K562 (cell line): ENCODE data around the gene ULK3. TPM values are rescaled to one million over a fixed set of nuclear protein-coding genes. Genes with fewer than 3 reads are reported as not detected.

Experiments used
- ATAC-seq: fragments of 200-7000 bp; cut with Tn5 transposase; 3 replicates; pipeline ENCODE4 v1.9.1; 2020; ENCODE audit warnings: moderate library complexity
- BruUV-seq: library from RNA; stranded (reverse); fragments of 400-500 nt; replicated peaks from 2 replicates; lab custom pipeline; 2021; lab: Mats Ljungman, UMichigan
- CTCF ChIA-PET: fragments of 300-600 bp; formaldehyde crosslinking; extraction: SDS; loops from one replicate; lab custom pipeline; 2021; ENCODE audit warnings: low intra/inter-chr PET ratio; lab: Yijun Ruan, JAX
- POLR2A ChIA-PET: fragments of 300-600, 350-650 bp; sonication (Branson Sonifier 250); formaldehyde crosslinking; extraction: SDS; loops from one replicate; lab custom pipeline; 2021; ENCODE audit warnings: antibody characterized with exemption, inconsistent platforms; lab: Yijun Ruan, JAX
- DNase-seq, 4 experiments: peaks; one replicate each; pipeline versions ENCODE4 v3.0.0 to v3.0.0-alpha.2; 2011 to 2018; ENCODE audit warnings: low spot score in 3 of 4, mixed read lengths in 3 of 4; ENCODE audit errors: extremely low read depth in 1 of 4
- FAIRE-seq: peaks from 2 replicates; lab custom pipeline; 2011; peaks lifted over from hg19 to GRCh38; lab: Jason Lieb, UNC
- H2AFZ ChIP-seq: 2 replicates; pipeline ENCODE4 v1.6.0; 2011; ENCODE audit warnings: low read depth, low read length, control low read depth, inconsistent platforms
- H3K27ac ChIP-seq: fragments of 200-600 bp; 3 replicates; pipeline ENCODE4 v1.8.0; 2011; ENCODE audit warnings: low read depth, mild to moderate bottlenecking, control low read depth, inconsistent platforms, low read length, moderate library complexity, mixed read lengths; ENCODE audit errors: extremely low read depth
- H3K27me3 ChIP-seq, 2 experiments: fragments of 300-600 bp in 1 of 2; 2 replicates in 1 of 2; 3 replicates in 1 of 2; pipeline versions ENCODE4 v1.6.0 to v1.8.0; 2011; ENCODE audit warnings: inconsistent platforms in 2 of 2, low read length in 2 of 2, mild to moderate bottlenecking in 1 of 2, mixed read lengths in 1 of 2, moderate library complexity in 1 of 2; ENCODE audit not compliant: control insufficient read depth in 2 of 2, insufficient read depth in 2 of 2
- H3K36me3 ChIP-seq: fragments of 300-600 bp; 3 replicates; pipeline ENCODE4 v1.8.0; 2011; ENCODE audit warnings: mild to moderate bottlenecking, low read length, inconsistent platforms; ENCODE audit not compliant: control insufficient read depth, insufficient read depth
- H3K4me1 ChIP-seq, 2 experiments: fragments of 200-600 bp in 1 of 2; replicated peaks in 1 of 2; 2 replicates in 1 of 2; 3 replicates in 1 of 2; pipeline versions ENCODE4 v1.5.1 to v1.8.0; 2011; ENCODE audit warnings: inconsistent platforms in 2 of 2, low read length in 2 of 2, mild to moderate bottlenecking in 1 of 2, mixed read lengths in 1 of 2, moderate library complexity in 1 of 2; ENCODE audit not compliant: control insufficient read depth in 2 of 2, insufficient read depth in 2 of 2
- H3K4me2 ChIP-seq: 2 replicates; pipeline ENCODE4 v1.6.1; 2011; ENCODE audit warnings: low read length, control low read depth, inconsistent platforms, mixed read lengths; ENCODE audit not compliant: insufficient read depth
- H3K4me3 ChIP-seq: fragments of 200-600 bp; sonication (generic), shearing (Covaris generic); 2 replicates; pipeline ENCODE4 v1.5.1; 2016; ENCODE audit warnings: control low read depth, inconsistent platforms
- H3K79me2 ChIP-seq: fragments of 200-600 bp; 3 replicates; pipeline ENCODE4 v1.8.0; 2011; ENCODE audit warnings: low read length, inconsistent platforms; ENCODE audit not compliant: control insufficient read depth, insufficient read depth
- H3K9ac ChIP-seq, 2 experiments: 2 replicates each; pipeline versions ENCODE4 v1.6.0 to v1.6.1; 2011; ENCODE audit warnings: low read depth in 2 of 2, low read length in 2 of 2, control low read depth in 1 of 2, inconsistent platforms in 1 of 2, mild to moderate bottlenecking in 1 of 2, mixed read lengths in 1 of 2; ENCODE audit not compliant: insufficient read depth in 1 of 2
- H3K9me1 ChIP-seq: one replicate; pipeline ENCODE4 v1.6.0; 2011; ENCODE audit warnings: inconsistent platforms, mild to moderate bottlenecking, low read length, moderate library complexity; ENCODE audit not compliant: control insufficient read depth, insufficient read depth
- H3K9me3 ChIP-seq: replicated peaks from 2 replicates; pipeline ENCODE4 v1.5.1; 2011; ENCODE audit warnings: low read depth, low read length, inconsistent platforms; ENCODE audit not compliant: control insufficient read depth, insufficient read depth
- H4K20me1 ChIP-seq: replicated peaks from 2 replicates; pipeline ENCODE4 v1.6.1; 2011; ENCODE audit warnings: low read length, inconsistent platforms, mixed read lengths; ENCODE audit not compliant: control insufficient read depth, insufficient read depth
- ETV1 ChIP-seq: fragments of 450-650 bp; conservative IDR thresholded peaks from 2 replicates; pipeline ENCODE4 v1.6.1; 2016; ENCODE audit warnings: missing genetic modification characterization, control low read depth, low read depth, missing compliant biosample characterization
- HDAC2 ChIP-seq: fragments of 450-650 bp; IDR thresholded peaks from 2 replicates; pipeline ENCODE4 v1.6.1; 2016; ENCODE audit warnings: mild to moderate bottlenecking
- HNRNPK ChIP-seq: fragments of 200-400 bp; formaldehyde crosslinking; IDR thresholded peaks from one replicate; pipeline ENCODE4 v1.6.1; 2018; ENCODE audit warnings: mild to moderate bottlenecking, low read depth, low read length; ENCODE audit not compliant: poor library complexity, severe bottlenecking
- KLF16 ChIP-seq: IDR thresholded peaks from 2 replicates; pipeline ENCODE4 v1.6.1; 2016; ENCODE audit warnings: antibody characterized with exemption
- NFRKB ChIP-seq: fragments of 450-650 bp; IDR thresholded peaks from 2 replicates; pipeline ENCODE4 v1.6.1; 2016; ENCODE audit warnings: low read depth
- RBFOX2 ChIP-seq: fragments of 200-400 bp; formaldehyde crosslinking; IDR thresholded peaks from 2 replicates; pipeline ENCODE4 v1.6.1; 2017; ENCODE audit warnings: low read depth, mild to moderate bottlenecking, low read length, moderate library complexity
- SFPQ ChIP-seq: fragments of 200-400 bp; formaldehyde crosslinking; IDR thresholded peaks from 2 replicates; pipeline ENCODE4 v1.6.1; 2017; ENCODE audit warnings: mild to moderate bottlenecking, low read depth, low read length, moderate library complexity
- SMAD4 ChIP-seq: fragments of 250-450 bp; sonication (Bioruptor Pico); conservative IDR thresholded peaks from 2 replicates; pipeline ENCODE4 v1.8.0; 2021; ENCODE audit warnings: inconsistent platforms, mild to moderate bottlenecking, moderate library complexity
- SMARCB1 ChIP-seq: IDR thresholded peaks from 2 replicates; pipeline ENCODE4 v1.6.1; 2011; ENCODE audit warnings: improper control_type of control experiment, low read depth; ENCODE audit not compliant: insufficient read length
- SRSF1 ChIP-seq: fragments of 200-400 bp; formaldehyde crosslinking; IDR thresholded peaks from 2 replicates; pipeline ENCODE4 v1.6.1; 2017; ENCODE audit warnings: mild to moderate bottlenecking, low read depth, low read length, moderate library complexity
- TAF15 ChIP-seq: fragments of 200-400 bp; formaldehyde crosslinking; IDR thresholded peaks from 2 replicates; pipeline ENCODE4 v1.6.1; 2017; ENCODE audit warnings: mild to moderate bottlenecking, low read depth, low read length, moderate library complexity
- ZKSCAN1 ChIP-seq: fragments of 150-350 bp; IDR thresholded peaks from 2 replicates; pipeline ENCODE4 v1.6.1; 2016; ENCODE audit warnings: low read depth, low read length
- ZNF584 ChIP-seq: fragments of 200-800 bp; sonication (Bioruptor generic); IDR thresholded peaks from 2 replicates; pipeline ENCODE4 v1.6.1; 2016; ENCODE audit warnings: low read depth, mild to moderate bottlenecking, missing genetic modification characterization, missing compliant biosample characterization
- ZNF609 ChIP-seq: sonication (generic); formaldehyde crosslinking; IDR thresholded peaks from 2 replicates; pipeline ENCODE4 v1.8.1; 2023; ENCODE audit warnings: missing genetic modification reagents, mild to moderate bottlenecking, borderline replicate concordance
- ZNF75A ChIP-seq: fragments of 450-650 bp; formaldehyde crosslinking; IDR thresholded peaks from 2 replicates; pipeline ENCODE4 v1.4.0; 2020; ENCODE audit warnings: mild to moderate bottlenecking
- WGBS: fragments of 100-300 bp; shearing (Covaris generic); methylation state at CpG from one replicate; pipeline ENCODE4 v1.1.6; 2016; ENCODE audit warnings: low coverage, mixed read lengths; ENCODE audit not compliant: insufficient coverage; ENCODE audit errors: missing lambda C conversion rate; 5-methylcytosine and 5-hydroxymethylcytosine counted together
- in situ Hi-C: fragments of 300-500 bp; cut with MboI; formaldehyde crosslinking; loops from 4 replicates; pipeline ENCODE4 v1.15.0; 2018; ENCODE audit warnings: inconsistent platforms, mixed read lengths
- intact Hi-C: fragments of 100-400 bp; cut with micrococcal nuclease; formaldehyde crosslinking; loops from 2 replicates; pipeline ENCODE4 v1.14.2; 2022
- polyA plus RNA-seq, 8 experiments: library from polyadenylated mRNA; depleted of rRNA in 4 of 8; stranded (reverse) in 5 of 8; unstranded in 3 of 8; fragments of >200 nt; fragmentation: Nextera tagmentation in 2 of 8; fragmentation: Illumina TruSeq in 1 of 8; extraction: Ambion mirVana in 2 of 8; extraction: Trizol in 1 of 8; gene quantifications; 2 replicates each; pipeline versions ENCODE4 v1.2.1 to v1.2.3, GENCODE V29; 2011 to 2014; ENCODE audit warnings: inconsistent platforms in 1 of 8, missing spikeins in 1 of 8
- total RNA-seq, 7 experiments: library from RNA; depleted of rRNA in 6 of 7; stranded (reverse); fragments of >200 nt in 6 of 7; fragmentation: Illumina TruSeq in 2 of 7; extraction: Trizol in 2 of 7; gene quantifications; 2 replicates each; pipeline versions ENCODE4 v1.2.1 to v1.2.3, GENCODE V29; 2011 to 2021; ENCODE audit warnings: low replicate concordance in 1 of 7

ULK3 gene
- total and polyA plus RNA-seq, 9 of the 15 experiments (the other 6 are each of a cell fraction or from before 2014, with no cell fraction given): 0.68 to 68.0 (median 34.9) TPM

- POLR2A ChIA-PET: no interaction called here
Measured at GRCh38 chr15:74828835-74829234, 14.1 kb downstream of the ULK3 start.

More at GRCh38 chr15:74828835-74829234, 14.1 kb downstream of the ULK3 start:
- Histone ChIP-seq H3K36me3 (no peaks in the 10 kb centered on the region), H3K27ac (no peak overlapping the region), H2AFZ (no peak overlapping the region), H3K4me2 (no peak overlapping the region), H4K20me1 (peaks cover 13% of the 10 kb centered on the region; the same call in 1 of the 2 replicates), H3K27me3 (peaks cover 21 to 56% of the 10 kb centered on the region in 2 experiments), H3K9ac (no peak overlapping the region), H3K79me2 (no peaks in the 10 kb centered on the region), H3K4me1 (peaks cover 0 to 17% of the 10 kb centered on the region in 2 experiments; a peak in 2 of 5 replicates), H3K9me3 (no peaks in the 10 kb centered on the region), H3K9me1 (no peaks in the 10 kb centered on the region), H3K4me3 (no peak overlapping the region)
- no peak for DNase-seq
- BruUV-seq: no TSS peak
- FAIRE-seq: no peak
- CTCF ChIA-PET: interaction anchor here (0.6 kb wide), 1 partner anchor 14 kb away, joined by 3 read pairs; the partner anchor contains the start of gene ULK3
- intact Hi-C loops: no loop called here
- in situ Hi-C loops: no loop called here
- 3% methylated on average over 6 of the region's 6 CpGs for WGBS
- ATAC-seq: no peak
- TF ChIP-seq ZNF75A (CRISPR knock-in tag): no peak
- no peak for TF ChIP-seq HDAC2
- TF ChIP-seq KLF16: no peak
- no peak for TF ChIP-seq SMAD4 (CRISPR knock-in tag)
- no peak for TF ChIP-seq RBFOX2
- no peak for TF ChIP-seq SRSF1
- TF ChIP-seq TAF15: no peak
- no peak for TF ChIP-seq ZNF584
- TF ChIP-seq ZKSCAN1: no peak
- TF ChIP-seq ETV1 (tag): no peak
- no peak for TF ChIP-seq SFPQ
- TF ChIP-seq SMARCB1: no peak
- TF ChIP-seq ZNF609 (CRISPR knock-in tag): no peak
- TF ChIP-seq HNRNPK: no peak
- no peak for TF ChIP-seq NFRKB
